ENCODE results near the gene TRAF3. TPM values are rescaled to one million over a fixed set of nuclear protein-coding genes. Genes with fewer than 3 reads are reported as not detected.

Gene TRAF3
- total RNA-seq, 1 experiment from 2014 or later: 49.3 TPM

GRCh38 chr14:102739190-102739469 lies 38.1 kb upstream of the TRAF3 start:
- ChIA-PET POLR2A (ENCODE audit: low non-redundant PET) (no interaction called here), CTCF (no interaction called here)
- DNase-seq (ENCODE audit: low spot score): no peak
- H3K9me3 ChIP-seq (ENCODE audit: low read depth, low read length, poor library complexity, severe bottlenecking): peaks cover 26% of the 10 kb centered on the region
- H3K36me3 ChIP-seq (ENCODE audit: insufficient read depth, low read length, poor library complexity, severe bottlenecking): peaks cover 10% of the 10 kb centered on the region
- no peaks in the 10 kb centered on the region for H3K4me1 ChIP-seq (ENCODE audit: insufficient read depth, low read length, poor library complexity, severe bottlenecking)
- no peak for TF ChIP-seq EZH2 (IDR thresholded peaks at IDR 0.05; ENCODE audit: borderline replicate concordance, low read depth, low read length, poor library complexity, severe bottlenecking)
- TF ChIP-seq CTCF (conservative IDR thresholded peaks at IDR 0.05; ENCODE audit: low read depth, low read length): no peak
- intact Hi-C loops (cut with micrococcal nuclease; ENCODE audit: unreplicated experiment): no loop called here
- H3K4me3 ChIP-seq (ENCODE audit: low read depth, low read length, poor library complexity, severe bottlenecking): no peak overlapping the region
- BruUV-seq (replicated peaks): no TSS peak
- H3K27ac ChIP-seq (ENCODE audit: low read depth, low read length, poor library complexity, severe bottlenecking): no peak overlapping the region
- H3K27me3 ChIP-seq (replicated peaks; ENCODE audit: insufficient read depth, low read depth, low read length, poor library complexity): no peaks in the 10 kb centered on the region

- no peaks in the 10 kb centered on the region for H3K4me1 ChIP-seq (ENCODE audit: insufficient read depth, low read length, poor library complexity, severe bottlenecking)
- H3K36me3 ChIP-seq (ENCODE audit: insufficient read depth, low read length, poor library complexity, severe bottlenecking): peaks cover 13% of the 10 kb centered on the region
- H3K9me3 ChIP-seq (ENCODE audit: low read depth, low read length, poor library complexity, severe bottlenecking): peaks cover 10% of the 10 kb centered on the region
- intact Hi-C loops (cut with micrococcal nuclease; ENCODE audit: unreplicated experiment): no loop called here
- no peak overlapping the region for H3K4me3 ChIP-seq (ENCODE audit: low read depth, low read length, poor library complexity, severe bottlenecking)
- TF ChIP-seq EZH2 (IDR thresholded peaks at IDR 0.05; ENCODE audit: borderline replicate concordance, low read depth, low read length, poor library complexity, severe bottlenecking) (no peak), CTCF (conservative IDR thresholded peaks at IDR 0.05; ENCODE audit: low read depth, low read length) (no peak)
- no TSS peak for BruUV-seq (replicated peaks)
- H3K27me3 ChIP-seq (replicated peaks; ENCODE audit: insufficient read depth, low read depth, low read length, poor library complexity): no peaks in the 10 kb centered on the region
- CTCF ChIA-PET: no interaction called here
- DNase-seq (ENCODE audit: low spot score): no peak
- POLR2A ChIA-PET (ENCODE audit: low non-redundant PET): no interaction called here
- no peak overlapping the region for H3K27ac ChIP-seq (ENCODE audit: low read depth, low read length, poor library complexity, severe bottlenecking)
Observed at GRCh38 chr14:102746634-102747438, 30.4 kb upstream of the TRAF3 start.

GRCh38 chr14:102748806-102749205 lies 28.4 kb upstream of the TRAF3 start:
- ChIA-PET POLR2A (ENCODE audit: low non-redundant PET) (no interaction called here), CTCF (no interaction called here)
- no peak for DNase-seq (ENCODE audit: low spot score)
- TF ChIP-seq CTCF (conservative IDR thresholded peaks at IDR 0.05; ENCODE audit: low read depth, low read length): no peak
- TF ChIP-seq EZH2 (IDR thresholded peaks at IDR 0.05; ENCODE audit: borderline replicate concordance, low read depth, low read length, poor library complexity, severe bottlenecking): no peak
- peaks cover 3% of the 10 kb centered on the region for H3K36me3 ChIP-seq (ENCODE audit: insufficient read depth, low read length, poor library complexity, severe bottlenecking)
- H3K27me3 ChIP-seq (replicated peaks; ENCODE audit: insufficient read depth, low read depth, low read length, poor library complexity): no peaks in the 10 kb centered on the region
- H3K9me3 ChIP-seq (ENCODE audit: low read depth, low read length, poor library complexity, severe bottlenecking): no peaks in the 10 kb centered on the region
- H3K4me1 ChIP-seq (ENCODE audit: insufficient read depth, low read length, poor library complexity, severe bottlenecking): no peaks in the 10 kb centered on the region
- no peak overlapping the region for H3K27ac ChIP-seq (ENCODE audit: low read depth, low read length, poor library complexity, severe bottlenecking)
- intact Hi-C loops (cut with micrococcal nuclease; ENCODE audit: unreplicated experiment): no loop called here
- no peak overlapping the region for H3K4me3 ChIP-seq (ENCODE audit: low read depth, low read length, poor library complexity, severe bottlenecking)
- BruUV-seq (replicated peaks): no TSS peak

Measured in A673 (cell line).